ENCODE data around the gene MASP1.
A peak's percentile ranks its signal among the peaks of the same experiment; 100 is the strongest.

The MASP1 gene, protein sequence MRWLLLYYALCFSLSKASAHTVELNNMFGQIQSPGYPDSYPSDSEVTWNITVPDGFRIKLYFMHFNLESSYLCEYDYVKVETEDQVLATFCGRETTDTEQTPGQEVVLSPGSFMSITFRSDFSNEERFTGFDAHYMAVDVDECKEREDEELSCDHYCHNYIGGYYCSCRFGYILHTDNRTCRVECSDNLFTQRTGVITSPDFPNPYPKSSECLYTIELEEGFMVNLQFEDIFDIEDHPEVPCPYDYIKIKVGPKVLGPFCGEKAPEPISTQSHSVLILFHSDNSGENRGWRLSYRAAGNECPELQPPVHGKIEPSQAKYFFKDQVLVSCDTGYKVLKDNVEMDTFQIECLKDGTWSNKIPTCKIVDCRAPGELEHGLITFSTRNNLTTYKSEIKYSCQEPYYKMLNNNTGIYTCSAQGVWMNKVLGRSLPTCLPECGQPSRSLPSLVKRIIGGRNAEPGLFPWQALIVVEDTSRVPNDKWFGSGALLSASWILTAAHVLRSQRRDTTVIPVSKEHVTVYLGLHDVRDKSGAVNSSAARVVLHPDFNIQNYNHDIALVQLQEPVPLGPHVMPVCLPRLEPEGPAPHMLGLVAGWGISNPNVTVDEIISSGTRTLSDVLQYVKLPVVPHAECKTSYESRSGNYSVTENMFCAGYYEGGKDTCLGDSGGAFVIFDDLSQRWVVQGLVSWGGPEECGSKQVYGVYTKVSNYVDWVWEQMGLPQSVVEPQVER

DNA sequence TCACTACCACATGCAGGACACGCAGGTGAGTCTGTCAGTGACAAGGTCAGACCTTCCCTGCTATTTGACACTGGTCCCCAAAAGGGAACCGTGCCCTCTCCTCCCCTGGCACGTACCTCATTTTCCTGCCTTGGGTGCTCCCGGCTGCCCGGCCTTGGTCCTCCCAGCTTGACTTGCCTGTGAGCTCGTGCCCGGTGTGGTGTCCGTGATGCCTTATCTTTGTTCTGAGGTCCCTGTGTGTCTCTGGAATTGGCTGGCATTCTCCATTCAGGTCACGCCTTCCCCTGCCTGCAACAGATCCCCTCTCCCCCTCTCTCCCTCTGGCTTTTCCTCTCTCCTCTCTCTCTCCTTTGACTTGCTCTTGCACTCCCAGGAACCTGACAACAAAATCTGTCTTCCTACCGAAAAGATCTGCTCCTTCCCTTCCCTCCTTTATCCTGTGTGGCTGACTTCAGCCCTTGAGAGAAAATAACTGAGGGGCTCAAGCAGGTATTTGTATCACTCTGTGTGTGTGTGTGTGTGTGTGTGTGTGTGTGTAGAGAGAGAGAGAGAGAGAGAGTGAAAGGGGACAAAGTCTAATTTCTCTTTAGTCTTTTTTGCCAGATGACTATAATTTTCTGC, at the start of gene MASP1:
MASP1 (minus strand) TSS at position 226 of the 621 bp plus-strand sequence; CDS start at position 121, 105 bp downstream.
- TF ChIP-seq, protein P1, sequence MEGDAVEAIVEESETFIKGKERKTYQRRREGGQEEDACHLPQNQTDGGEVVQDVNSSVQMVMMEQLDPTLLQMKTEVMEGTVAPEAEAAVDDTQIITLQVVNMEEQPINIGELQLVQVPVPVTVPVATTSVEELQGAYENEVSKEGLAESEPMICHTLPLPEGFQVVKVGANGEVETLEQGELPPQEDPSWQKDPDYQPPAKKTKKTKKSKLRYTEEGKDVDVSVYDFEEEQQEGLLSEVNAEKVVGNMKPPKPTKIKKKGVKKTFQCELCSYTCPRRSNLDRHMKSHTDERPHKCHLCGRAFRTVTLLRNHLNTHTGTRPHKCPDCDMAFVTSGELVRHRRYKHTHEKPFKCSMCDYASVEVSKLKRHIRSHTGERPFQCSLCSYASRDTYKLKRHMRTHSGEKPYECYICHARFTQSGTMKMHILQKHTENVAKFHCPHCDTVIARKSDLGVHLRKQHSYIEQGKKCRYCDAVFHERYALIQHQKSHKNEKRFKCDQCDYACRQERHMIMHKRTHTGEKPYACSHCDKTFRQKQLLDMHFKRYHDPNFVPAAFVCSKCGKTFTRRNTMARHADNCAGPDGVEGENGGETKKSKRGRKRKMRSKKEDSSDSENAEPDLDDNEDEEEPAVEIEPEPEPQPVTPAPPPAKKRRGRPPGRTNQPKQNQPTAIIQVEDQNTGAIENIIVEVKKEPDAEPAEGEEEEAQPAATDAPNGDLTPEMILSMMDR (IDR thresholded peaks at IDR 0.05; ENCODE audit: low read depth, low read length): no peak
- peak within 1 kb of the TSS; percentile 76 for H3K4me3 ChIP-seq (ENCODE audit: low read depth, low read length)

DNA sequence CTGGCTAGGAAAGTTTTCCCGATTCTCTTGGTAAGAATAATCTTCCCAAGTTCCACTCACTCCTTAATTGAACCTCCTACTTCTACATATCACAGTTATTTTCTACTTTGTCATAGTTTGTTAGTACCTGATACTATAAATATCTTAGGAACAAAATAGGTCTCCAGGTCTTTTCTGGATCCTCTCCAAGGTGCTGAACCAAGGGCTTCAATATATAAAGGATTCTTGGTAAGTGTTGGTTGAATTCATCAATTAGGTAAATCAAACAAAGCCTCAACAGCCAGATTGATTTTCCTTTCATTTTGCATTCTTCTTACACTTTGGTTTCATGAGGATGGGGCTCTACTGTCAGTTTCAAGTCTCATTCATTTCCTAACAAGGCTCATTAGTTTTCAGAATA, 49.0 kb upstream of the MASP1 start:
- TF ChIP-seq, protein P1 (IDR thresholded peaks at IDR 0.05; ENCODE audit: low read depth, low read length): no peak

DNA sequence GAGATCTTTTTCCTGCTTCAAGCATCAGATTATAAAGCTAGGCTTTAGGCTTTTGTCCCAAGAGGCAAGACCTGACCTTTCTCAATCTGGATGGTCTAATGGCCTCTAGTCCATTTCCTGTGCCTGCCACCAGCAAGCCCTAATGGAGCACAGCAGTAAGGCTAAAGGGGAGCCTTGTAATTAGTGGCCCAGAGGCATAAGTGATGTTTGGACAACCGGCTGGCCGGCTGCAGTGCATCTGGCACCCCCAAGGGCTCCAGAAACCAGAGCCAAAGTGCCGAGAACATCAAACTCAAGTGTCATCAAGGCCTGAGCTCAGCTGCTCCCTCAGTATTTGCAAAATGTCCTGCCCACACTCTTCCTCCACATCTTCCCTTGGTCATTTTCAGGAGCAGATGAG, 44.8 kb upstream of the MASP1 start:
- TF ChIP-seq, protein P1 (IDR thresholded peaks at IDR 0.05; ENCODE audit: low read depth, low read length): no peak

More for the DNA sequence above, 49.0 kb upstream of the MASP1 start:
- no peak overlapping the region for H3K4me3 ChIP-seq (ENCODE audit: low read depth, low read length)

DNA sequence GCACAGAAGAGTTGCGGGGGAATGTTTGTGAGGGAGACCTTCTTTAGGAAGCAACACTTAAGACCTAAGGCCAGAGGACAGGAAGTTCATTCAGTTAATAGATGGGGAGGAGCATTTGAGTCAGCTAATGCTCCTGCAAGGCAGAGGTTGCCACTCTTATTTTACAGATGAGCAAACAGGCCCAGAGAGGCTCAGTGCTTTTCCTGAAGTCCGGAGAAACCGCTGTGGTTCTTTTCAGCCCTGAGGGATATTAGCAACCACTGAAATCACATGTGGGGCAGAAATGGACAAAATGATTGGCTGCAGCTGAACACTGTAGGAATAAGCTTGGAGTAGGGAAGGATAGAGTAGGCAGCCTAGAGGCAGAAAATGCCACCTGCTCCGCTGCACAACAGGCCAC, 43.4 kb upstream of the MASP1 start:
- TF ChIP-seq, protein P1 (IDR thresholded peaks at IDR 0.05; ENCODE audit: low read depth, low read length): no peak
- H3K4me3 ChIP-seq (ENCODE audit: low read depth, low read length): no peak overlapping the region

More for the DNA sequence above, 44.8 kb upstream of the MASP1 start:
- no peak overlapping the region for H3K4me3 ChIP-seq (ENCODE audit: low read depth, low read length)

DNA sequence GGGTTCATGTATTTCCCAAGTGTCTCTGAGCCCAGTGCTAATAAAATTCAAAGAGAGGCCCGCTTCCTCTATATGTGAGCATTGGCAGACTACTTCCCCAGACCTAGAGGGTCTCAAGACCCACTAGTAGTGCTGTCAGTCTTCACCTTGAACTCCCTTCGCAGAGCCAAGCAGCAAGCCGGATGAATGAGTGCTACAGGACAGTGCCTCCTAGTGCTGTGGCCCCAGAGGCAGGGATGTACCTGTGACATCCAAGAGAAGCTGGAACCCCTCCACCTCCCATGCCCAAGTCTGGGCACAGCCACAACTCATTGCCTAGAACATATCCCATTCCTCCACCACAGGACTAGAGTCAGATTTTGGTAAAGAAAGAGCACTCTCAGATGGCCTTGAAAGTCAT, 37.2 kb upstream of the MASP1 start:
- TF ChIP-seq, protein P1 (IDR thresholded peaks at IDR 0.05; ENCODE audit: low read depth, low read length): no peak
- H3K4me3 ChIP-seq (ENCODE audit: low read depth, low read length): no peak overlapping the region

DNA sequence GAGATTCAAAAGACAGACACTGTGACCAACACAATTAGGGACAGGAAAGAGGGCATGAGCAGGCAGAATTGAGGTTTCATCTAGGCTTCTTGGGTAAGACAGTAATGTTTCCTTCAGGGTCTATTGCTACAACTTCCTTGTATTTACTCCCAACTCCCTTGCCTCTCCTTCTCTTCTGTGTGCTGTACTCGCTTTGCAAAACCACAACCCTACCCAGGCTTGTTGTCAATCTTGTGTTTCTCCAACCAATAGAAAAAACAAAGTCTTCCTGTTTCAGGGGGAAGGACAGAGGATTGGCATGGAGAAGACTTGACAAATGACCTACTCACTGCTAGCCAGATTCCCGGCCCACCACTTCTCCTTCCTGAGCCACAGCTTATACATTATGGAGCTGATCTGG, 36.3 kb upstream of the MASP1 start:
- TF ChIP-seq, protein P1 (IDR thresholded peaks at IDR 0.05; ENCODE audit: low read depth, low read length): no peak
- H3K4me3 ChIP-seq (ENCODE audit: low read depth, low read length): no peak overlapping the region
